ENCODE results near the gene CD59.
"Not testable (repeated sequence)": the region's sequence is repeated elsewhere in the genome, so short reads cannot be mapped to it uniquely, and the experiment has no call there.

Gene CD59

GRCh38 chr11:33664827-33665226 is 71.4 kb downstream of the CD59 start:
- DNase-seq, result no peak

DNA sequence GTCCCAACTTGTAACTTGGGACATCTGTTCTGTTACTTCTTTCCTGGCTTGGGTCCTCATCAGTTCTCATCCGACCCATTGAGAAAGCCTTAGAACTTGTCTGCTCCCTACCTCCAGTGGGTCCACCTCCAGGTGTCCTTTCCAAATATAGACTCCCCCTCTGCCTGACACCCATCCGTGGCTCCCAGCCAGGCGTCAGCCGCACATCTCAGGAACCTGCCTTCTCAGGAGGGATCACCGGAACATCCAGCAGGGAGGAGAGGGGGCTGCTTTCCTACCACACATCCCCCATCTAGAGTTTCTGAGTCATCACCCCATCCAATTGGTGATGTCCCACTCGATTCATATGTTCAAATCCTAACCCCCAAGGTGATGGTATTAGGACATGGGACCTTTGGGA is 72.1 kb downstream of the CD59 start:
- DNase-seq, result no peak

- no peak for DNase-seq
These were observed 73.1 kb downstream of the CD59 start for GRCh38 chr11:33663121-33663520.

GRCh38 chr11:33661526-33661925 is 74.7 kb downstream of the CD59 start:
- DNase-seq, result not testable (repeated sequence)

- DNase-seq, result no peak
These were observed 75.3 kb downstream of the CD59 start for GRCh38 chr11:33660962-33661361.

DNA sequence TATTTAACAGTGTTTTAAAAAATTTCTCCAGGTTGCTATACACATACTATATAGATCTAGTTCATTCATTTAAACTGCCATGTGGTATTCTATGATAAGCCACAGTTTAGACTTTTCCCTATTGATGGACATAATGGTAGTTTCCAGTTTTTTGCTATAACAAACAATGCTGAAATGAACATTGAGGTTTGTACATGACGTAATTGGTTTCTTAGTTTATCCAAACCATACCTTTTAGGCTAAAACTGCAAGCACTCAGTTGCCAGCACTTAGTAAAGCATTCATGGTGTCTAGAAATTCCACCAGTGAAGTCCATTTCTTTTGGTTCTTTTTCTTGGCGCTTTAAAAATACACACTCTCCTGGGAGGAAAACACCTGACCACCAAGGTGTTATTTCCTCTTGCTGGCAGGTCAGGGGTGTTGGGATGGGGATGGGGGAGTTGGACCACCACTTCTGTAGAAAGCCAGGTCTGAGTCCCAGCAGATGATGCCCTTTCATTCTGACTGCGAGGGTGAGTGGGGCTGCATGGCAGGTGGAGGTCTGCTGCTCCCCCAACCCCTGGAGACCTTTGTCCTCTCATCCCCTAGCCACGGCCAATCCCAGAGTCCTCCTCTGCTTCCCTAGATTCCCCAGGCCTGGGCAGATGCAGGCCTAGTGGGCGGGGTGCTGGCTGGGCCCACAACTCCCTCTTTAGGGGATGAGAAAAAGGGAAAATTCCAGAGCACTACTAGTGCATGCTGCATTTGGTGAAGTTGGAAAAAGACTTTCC is 76.7 kb downstream of the CD59 start:
- no peak for DNase-seq

GRCh38 chr11:33658195-33658900 is 77.9 kb downstream of the CD59 start:
- DNase-seq, result no peak

DNA sequence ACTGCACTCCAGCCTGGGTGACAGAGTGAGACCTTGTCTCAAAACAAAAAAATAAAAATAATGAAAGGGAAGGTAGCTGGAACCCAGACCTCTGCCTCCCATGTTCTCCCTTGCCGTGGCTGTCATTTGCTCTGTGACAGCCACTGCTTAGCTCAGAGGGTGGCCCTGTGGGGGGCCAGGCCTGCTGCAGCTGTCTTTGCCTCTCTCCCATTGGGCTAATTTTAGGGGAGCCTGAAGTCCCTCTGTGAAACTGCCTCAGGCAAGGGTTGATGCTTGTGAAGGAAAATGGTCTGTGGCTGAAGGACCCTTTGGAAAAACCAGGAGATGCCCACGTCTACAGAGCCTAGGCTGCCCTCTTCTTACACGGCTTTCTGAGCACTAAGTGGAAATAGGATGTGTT is 78.5 kb downstream of the CD59 start:
- DNase-seq, result no peak

DNA sequence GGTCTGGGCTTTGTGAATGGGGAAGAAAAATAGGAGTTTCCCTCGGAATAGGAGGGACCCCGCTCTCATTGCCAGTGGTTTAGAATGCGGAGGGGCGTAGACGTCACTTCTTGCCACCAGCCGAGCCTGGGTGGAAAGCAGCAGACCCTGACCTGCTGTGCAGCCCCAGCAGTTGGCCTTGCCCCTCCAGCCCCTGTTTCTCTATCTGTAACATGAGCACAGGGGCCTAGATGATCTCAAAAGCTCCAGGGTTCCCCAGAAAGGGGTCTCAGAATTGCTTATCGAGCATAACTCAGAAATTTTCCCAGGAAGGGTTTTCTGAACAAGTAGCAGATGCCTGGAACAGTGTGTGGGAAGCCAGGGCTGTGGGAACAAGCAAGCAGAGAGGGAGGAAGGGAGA is 79.5 kb downstream of the CD59 start:
- no peak for DNase-seq

- DNase-seq, result no peak
These were observed 80.2 kb downstream of the CD59 start for GRCh38 chr11:33655842-33656600.

GRCh38 chr11:33654594-33654993 is 81.6 kb downstream of the CD59 start:
- no peak for DNase-seq
